Measurements from ENCODE around the gene CCDC184.

Gene CCDC184

DNA sequence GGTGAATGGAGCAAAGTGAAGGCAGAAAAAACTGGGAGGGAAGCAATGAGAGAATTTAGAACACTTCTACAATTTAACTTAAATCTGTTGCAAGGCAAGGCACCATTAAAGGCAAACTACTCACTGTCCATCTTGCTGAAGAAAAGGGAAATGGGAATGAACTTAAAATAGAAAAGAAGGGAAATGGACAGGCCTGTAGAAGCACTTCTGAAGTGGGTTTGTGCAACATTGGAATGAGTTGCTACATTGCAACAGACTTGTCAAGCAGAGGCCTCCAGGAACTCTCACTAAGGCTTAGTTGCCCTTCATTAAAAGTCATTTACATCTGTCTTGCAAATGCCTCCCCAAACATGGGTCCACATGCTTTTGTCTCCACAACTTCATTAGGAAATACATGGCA is 33.3 kb downstream of the CCDC184 start:
- no peaks in the 10 kb centered on the region for H3K4me1 ChIP-seq (ENCODE audit: insufficient read depth, low read length, severe bottlenecking)

DNA sequence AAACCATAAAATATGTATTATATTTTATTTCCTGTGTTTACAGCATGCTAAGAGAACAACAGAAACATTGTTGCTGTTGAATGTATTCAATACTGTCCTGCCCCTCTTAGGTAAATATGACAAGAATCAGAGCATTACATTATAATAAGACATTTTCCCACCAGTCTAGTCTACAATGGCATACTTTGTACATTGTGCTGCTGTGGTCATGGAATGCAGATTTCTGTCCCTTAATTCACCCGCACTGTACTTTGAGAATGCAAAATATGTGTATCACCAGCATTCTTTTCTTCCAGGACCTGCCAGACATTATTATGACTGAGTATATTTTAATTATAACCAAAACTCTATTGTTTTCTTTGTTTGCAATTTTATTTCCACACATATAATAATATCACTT is 36.2 kb downstream of the CCDC184 start:
- H3F3A ChIP-seq (ENCODE audit: insufficient read depth, low read length), result no peaks in the 10 kb centered on the region
- no peaks in the 10 kb centered on the region for H3K9me3 ChIP-seq (ENCODE audit: low read length)
- H3K4me1 ChIP-seq (ENCODE audit: insufficient read depth, low read length, severe bottlenecking), result no peaks in the 10 kb centered on the region
- H3K36me3 ChIP-seq (ENCODE audit: insufficient read depth, low read length), result no peaks in the 10 kb centered on the region
- no peaks in the 10 kb centered on the region for H3K9me2 ChIP-seq (ENCODE audit: low read depth, low read length)
- no peak overlapping the region for H2AFZ ChIP-seq (ENCODE audit: low read length)
- H3K9ac ChIP-seq (ENCODE audit: low read length), result no peak overlapping the region
- H4K20me1 ChIP-seq (ENCODE audit: insufficient read depth, low read length), result no peaks in the 10 kb centered on the region
- no peaks in the 10 kb centered on the region for H3K27me3 ChIP-seq (ENCODE audit: insufficient read depth, low read length)
- H3K27ac ChIP-seq (ENCODE audit: low read depth, low read length, poor library complexity, severe bottlenecking), result no peak overlapping the region
- no peaks in the 10 kb centered on the region for H3K79me2 ChIP-seq (ENCODE audit: insufficient read depth, low read length)
- no peak for TF ChIP-seq EZH2 (IDR thresholded peaks at IDR 0.05; ENCODE audit: borderline replicate concordance, low read length)
- TF ChIP-seq, protein P1, sequence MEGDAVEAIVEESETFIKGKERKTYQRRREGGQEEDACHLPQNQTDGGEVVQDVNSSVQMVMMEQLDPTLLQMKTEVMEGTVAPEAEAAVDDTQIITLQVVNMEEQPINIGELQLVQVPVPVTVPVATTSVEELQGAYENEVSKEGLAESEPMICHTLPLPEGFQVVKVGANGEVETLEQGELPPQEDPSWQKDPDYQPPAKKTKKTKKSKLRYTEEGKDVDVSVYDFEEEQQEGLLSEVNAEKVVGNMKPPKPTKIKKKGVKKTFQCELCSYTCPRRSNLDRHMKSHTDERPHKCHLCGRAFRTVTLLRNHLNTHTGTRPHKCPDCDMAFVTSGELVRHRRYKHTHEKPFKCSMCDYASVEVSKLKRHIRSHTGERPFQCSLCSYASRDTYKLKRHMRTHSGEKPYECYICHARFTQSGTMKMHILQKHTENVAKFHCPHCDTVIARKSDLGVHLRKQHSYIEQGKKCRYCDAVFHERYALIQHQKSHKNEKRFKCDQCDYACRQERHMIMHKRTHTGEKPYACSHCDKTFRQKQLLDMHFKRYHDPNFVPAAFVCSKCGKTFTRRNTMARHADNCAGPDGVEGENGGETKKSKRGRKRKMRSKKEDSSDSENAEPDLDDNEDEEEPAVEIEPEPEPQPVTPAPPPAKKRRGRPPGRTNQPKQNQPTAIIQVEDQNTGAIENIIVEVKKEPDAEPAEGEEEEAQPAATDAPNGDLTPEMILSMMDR (IDR thresholded peaks at IDR 0.05; ENCODE audit: low read length), result no peak
- H3K4me2 ChIP-seq (ENCODE audit: low read length), result no peak overlapping the region
- H3K4me3 ChIP-seq (ENCODE audit: low read depth, low read length, poor library complexity, severe bottlenecking), result no peak overlapping the region

More for the DNA sequence above, 33.3 kb downstream of the CCDC184 start:
- Histone ChIP-seq H3K4me2 (ENCODE audit: low read length) (no peak overlapping the region), H3K27ac (ENCODE audit: low read depth, low read length, poor library complexity, severe bottlenecking) (no peak overlapping the region), H3F3A (ENCODE audit: insufficient read depth, low read length) (no peaks in the 10 kb centered on the region), H4K20me1 (ENCODE audit: insufficient read depth, low read length) (no peaks in the 10 kb centered on the region), H3K4me3 (ENCODE audit: low read depth, low read length, poor library complexity, severe bottlenecking) (no peak overlapping the region), H2AFZ (ENCODE audit: low read length) (no peak overlapping the region), H3K9me2 (ENCODE audit: low read depth, low read length) (no peaks in the 10 kb centered on the region), H3K9ac (ENCODE audit: low read length) (no peak overlapping the region), H3K36me3 (ENCODE audit: insufficient read depth, low read length) (no peaks in the 10 kb centered on the region), H3K79me2 (ENCODE audit: insufficient read depth, low read length) (no peaks in the 10 kb centered on the region), H3K27me3 (ENCODE audit: insufficient read depth, low read length) (no peaks in the 10 kb centered on the region), H3K9me3 (ENCODE audit: low read length) (no peaks in the 10 kb centered on the region)
- no peak for TF ChIP-seq EZH2 (IDR thresholded peaks at IDR 0.05; ENCODE audit: borderline replicate concordance, low read length)
- TF ChIP-seq, protein P1 (IDR thresholded peaks at IDR 0.05; ENCODE audit: low read length), result no peak

DNA sequence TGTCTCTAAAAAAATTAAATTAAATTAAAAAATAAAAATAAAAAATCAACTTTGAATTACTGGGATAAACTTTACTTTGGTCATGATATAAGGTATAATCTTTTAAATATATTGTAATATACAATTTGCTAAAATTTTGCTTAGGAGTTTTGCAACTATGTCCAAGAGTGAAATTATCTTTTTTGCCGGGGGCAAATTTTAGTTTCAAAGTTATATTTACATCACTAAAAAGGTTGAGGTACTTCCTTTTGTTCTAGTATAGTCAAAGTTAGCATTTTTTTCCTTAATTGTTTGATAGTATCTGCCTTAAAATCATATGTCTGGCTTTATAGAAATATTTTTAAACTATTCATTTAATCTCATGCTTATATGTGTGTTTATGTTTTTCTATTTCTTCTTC is 37.3 kb downstream of the CCDC184 start:
- Histone ChIP-seq H3K9ac (ENCODE audit: low read length) (no peak overlapping the region), H3K27ac (ENCODE audit: low read depth, low read length, poor library complexity, severe bottlenecking) (no peak overlapping the region), H3K4me3 (ENCODE audit: low read depth, low read length, poor library complexity, severe bottlenecking) (no peak overlapping the region), H3F3A (ENCODE audit: insufficient read depth, low read length) (no peaks in the 10 kb centered on the region), H3K9me2 (ENCODE audit: low read depth, low read length) (no peaks in the 10 kb centered on the region), H3K4me2 (ENCODE audit: low read length) (no peak overlapping the region), H3K4me1 (ENCODE audit: insufficient read depth, low read length, severe bottlenecking) (no peaks in the 10 kb centered on the region), H4K20me1 (ENCODE audit: insufficient read depth, low read length) (no peaks in the 10 kb centered on the region), H3K27me3 (ENCODE audit: insufficient read depth, low read length) (no peaks in the 10 kb centered on the region), H3K9me3 (ENCODE audit: low read length) (no peaks in the 10 kb centered on the region), H2AFZ (ENCODE audit: low read length) (no peak overlapping the region), H3K36me3 (ENCODE audit: insufficient read depth, low read length) (no peaks in the 10 kb centered on the region), H3K79me2 (ENCODE audit: insufficient read depth, low read length) (no peaks in the 10 kb centered on the region)
- TF ChIP-seq, protein P1 (IDR thresholded peaks at IDR 0.05; ENCODE audit: low read length), result no peak
- TF ChIP-seq EZH2 (IDR thresholded peaks at IDR 0.05; ENCODE audit: borderline replicate concordance, low read length), result no peak
